Measurements from ENCODE around the gene PROX1. TPM values are rescaled to one million over a fixed set of nuclear protein-coding genes. Genes with fewer than 3 reads are reported as not detected.

Gene PROX1
- 0.88 TPM for total RNA-seq

- peak; percentile 87 for ATAC-seq
These were observed at the start of gene PROX1 for GRCh38 chr1:213987927-213988506. PROX1 (plus strand) TSS chr1:213987973; CDS start chr1:213996536, 8,563 bp downstream.

GRCh38 chr1:213938776-213939175 lies 49.0 kb upstream of the PROX1 start:
- no peak for ATAC-seq

DNA sequence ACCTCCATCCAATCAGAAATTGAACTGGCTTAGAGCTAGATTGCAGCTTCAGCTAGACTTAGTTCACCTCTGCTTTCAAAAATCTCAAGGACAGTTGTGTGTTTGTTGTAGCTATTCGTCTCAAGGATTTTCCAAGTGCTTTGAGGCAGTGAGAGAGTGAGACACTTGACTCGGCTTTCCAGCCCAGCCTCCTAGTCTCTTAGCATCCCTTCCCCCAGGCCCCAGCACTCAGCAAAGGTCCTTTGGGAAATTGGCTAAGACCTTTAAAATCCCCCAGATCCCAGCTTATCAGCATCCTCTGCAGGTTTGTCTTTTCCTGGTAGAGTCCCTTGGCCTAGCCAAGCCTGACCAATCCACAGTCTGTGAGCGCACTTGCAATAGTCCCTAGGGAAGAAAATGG lies 47.9 kb upstream of the PROX1 start:
- ATAC-seq = no peak

DNA sequence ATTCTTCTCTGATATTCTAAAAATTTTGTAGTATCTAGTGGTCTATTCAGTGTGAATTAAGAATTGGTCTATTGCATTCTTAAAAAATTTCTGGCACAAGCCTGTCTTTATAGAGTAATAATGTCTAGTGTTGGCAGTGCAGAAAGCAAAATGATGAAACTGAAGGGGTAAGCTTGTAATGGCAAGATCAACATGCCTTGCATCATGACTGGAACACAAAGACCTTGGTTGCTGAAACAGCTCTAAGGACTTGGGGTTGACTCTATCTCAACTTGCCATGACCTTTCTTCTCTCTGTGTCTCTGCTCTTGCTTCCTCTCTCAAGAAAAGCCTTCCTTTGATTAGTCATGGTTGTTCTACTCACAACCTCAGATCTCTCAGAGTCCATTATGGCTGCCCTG lies 46.8 kb upstream of the PROX1 start:
- no peak for ATAC-seq

- no peak for ATAC-seq
These were observed 45.7 kb upstream of the PROX1 start for GRCh38 chr1:213942061-213942460.

- ATAC-seq = no peak
These were observed 40.5 kb upstream of the PROX1 start for GRCh38 chr1:213947200-213947801.

GRCh38 chr1:213951876-213952275 lies 35.9 kb upstream of the PROX1 start:
- no peak for ATAC-seq

DNA sequence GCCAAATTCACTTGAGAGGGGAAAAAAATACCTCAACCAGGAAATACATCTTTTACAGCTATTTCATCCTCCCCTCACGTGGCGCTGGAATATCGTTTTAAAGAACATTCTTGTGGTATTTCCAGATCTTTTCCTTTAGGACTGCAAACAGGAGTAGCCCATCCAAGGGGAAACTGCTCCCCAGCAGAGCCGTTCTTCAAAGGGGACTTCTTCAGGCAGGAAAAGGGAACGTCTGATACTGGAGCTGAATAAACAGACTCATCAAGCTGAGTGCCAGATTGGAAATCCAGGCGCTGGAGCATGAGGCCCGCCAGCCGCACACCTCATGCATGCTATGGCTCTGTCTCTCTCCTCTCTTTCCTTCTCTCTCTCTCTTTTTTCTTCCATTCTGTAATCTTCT lies 34.0 kb upstream of the PROX1 start:
- ATAC-seq = no peak

- no peak for ATAC-seq
These were observed 31.4 kb upstream of the PROX1 start for GRCh38 chr1:213956295-213956770.

- no peak for ATAC-seq
These were observed 29.4 kb upstream of the PROX1 start for GRCh38 chr1:213958346-213958745.

DNA sequence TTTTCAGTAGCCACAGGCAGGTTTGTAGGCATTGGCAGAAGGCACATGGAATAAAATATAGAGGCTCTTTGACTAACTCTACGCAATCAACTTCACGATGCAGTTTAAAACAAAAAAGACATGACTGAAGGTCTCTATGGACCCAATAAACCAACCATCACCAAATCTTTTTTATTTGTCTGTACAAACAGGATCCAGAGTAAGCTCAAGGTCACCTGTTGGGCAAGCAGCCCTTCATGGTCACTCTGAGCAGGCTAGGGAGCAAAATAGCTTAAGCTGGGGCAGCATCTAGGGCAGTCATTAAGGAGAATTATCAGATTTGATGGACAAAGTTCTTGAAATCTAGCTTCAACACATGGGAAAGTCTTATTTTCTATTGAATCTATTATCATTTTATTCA lies 26.8 kb upstream of the PROX1 start:
- ATAC-seq = no peak

DNA sequence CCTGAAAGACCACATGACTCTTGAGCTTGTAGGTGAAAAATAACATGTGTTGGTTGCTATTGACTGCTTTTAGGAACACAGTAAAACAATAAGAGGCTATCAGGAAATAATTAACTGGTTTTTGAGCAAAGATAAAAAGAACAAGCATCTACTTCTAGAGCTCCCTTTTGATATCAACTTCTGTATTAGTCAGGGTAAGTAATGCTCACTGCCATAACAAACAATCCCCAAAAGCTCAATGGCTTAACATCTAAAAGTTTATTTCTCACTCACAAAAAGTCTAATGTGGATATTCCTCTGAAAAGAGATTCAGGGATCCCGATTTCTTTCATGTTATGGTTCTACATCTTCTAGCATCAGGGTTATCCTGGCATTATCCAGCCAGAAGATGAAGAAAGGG lies 25.3 kb upstream of the PROX1 start:
- ATAC-seq = no peak

GRCh38 chr1:213966122-213966521 lies 21.7 kb upstream of the PROX1 start:
- ATAC-seq = no peak

- ATAC-seq = no peak
These were observed 19.5 kb upstream of the PROX1 start for GRCh38 chr1:213968146-213968825.

DNA sequence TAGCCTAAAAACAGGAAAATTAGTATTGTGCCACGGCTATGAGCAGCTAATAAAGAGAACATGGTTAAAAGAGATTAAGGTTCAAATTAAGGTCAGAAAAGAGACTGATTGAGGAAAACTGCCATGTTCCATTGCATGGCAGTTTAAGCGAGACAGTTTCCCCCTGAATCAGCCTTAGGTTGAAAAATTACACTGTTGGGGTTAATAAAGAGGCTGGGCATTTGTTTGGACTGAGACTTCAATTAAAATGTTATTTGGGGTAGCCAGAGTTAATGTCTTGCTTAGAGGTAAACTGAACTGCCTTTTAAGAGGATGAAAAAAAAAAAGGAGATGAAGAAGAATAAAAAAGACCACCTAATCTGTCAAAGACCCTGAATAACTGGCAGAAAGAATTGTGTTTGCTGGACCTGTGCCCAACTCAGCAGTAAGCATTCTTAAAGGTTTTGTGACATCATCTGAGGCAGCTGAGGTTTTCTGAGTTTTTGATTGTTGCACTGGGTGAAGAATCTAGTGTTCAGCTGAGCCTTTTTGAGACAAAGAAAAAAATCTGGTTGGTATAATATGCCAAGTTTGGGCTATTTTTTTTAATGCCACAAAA lies 17.7 kb upstream of the PROX1 start:
- ATAC-seq = no peak

DNA sequence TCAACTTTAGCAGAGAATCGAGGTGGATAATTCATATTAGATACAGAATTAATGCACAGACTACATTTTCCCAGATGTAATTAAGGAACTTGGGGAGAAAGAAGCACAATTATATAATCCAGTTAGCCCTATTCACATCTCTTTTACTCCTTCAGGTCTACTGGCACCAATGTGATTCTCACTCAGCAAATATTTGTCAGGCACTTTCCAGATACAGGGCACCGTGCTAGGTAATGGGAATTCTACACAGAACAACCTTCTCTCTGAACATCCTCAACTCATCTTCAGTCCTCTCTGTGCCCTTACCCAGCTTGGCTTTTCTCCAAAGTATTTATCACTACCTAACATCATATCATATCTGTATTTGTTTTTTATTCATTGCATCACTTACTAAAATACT lies 15.6 kb upstream of the PROX1 start:
- ATAC-seq = no peak

DNA sequence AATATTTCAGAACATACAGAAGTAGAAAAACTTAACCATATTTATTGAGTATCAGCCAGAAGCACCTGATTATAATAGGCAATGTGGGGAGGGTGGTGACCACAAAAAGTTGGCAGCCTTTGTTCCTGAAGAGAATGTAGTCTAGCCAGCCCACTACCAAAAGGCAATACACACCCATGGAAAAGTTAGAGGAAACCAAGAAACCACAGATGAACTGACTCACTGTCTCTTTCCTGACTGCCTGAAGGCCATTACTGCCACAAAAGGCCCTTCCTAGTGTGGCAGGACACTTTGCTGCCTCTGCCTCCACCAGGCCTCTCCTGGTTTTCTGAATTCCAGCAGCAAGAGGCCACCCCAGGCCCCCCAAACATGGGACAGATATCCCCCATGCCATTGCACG lies 14.6 kb upstream of the PROX1 start:
- ATAC-seq = no peak

DNA sequence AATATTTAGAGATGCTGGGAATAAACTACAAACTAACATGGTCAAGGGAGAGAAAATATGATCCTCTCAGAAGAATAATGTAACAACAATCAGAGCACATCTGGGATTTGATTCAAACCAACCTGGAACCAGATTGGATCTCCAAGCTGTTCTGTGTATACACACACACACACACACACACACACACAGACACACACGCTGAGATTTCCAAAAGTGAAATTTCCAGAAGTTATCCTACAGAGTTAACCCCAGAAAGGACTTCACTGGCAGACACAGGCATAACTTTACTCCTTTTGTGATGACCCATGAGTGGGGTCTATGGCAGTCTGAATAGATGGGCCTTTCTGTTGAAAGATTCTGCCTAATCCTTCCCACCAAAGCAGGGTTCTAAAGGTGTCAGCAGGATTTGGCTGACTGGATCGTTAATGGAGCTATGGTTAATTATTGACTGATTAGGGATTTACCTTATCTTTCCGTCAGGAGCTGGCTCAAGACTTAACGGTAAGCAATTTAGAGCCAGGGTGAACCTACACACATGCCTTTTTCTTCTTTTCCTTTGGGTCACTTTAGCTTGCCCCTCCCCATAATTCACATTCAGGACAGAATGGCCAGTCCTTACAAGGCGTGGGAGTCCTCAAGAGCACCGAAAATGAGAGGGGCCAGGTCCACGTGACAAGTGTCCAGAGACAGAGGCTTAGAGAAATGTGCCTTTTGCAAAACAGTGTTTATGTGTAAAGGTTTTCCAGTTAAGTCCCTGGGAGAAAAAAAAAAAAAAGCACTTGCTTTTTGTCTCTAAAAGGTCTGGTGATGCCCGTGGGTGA lies 10.9 kb upstream of the PROX1 start:
- no peak for ATAC-seq

GRCh38 chr1:213977486-213977842 lies 10.3 kb upstream of the PROX1 start:
- ATAC-seq = no peak

DNA sequence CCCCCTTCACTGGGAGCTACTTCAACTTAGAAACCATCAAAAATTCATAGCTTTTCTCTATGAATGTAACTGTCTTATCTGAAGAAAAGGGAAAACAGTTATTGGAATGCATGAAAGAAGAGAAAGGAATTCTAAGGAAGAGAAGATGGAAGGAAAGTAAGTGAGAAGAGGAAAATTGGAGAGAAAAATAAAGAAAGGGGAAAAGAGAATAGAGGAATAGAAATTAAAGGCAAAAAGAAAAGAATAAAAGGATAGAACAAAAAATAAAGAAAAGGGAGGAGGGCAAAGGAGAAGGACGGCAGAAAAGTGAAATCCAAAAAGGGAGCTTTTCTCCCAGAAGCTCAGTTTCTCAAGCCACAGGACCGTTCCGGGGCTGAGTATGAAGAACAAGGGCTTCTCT lies 9.9 kb upstream of the PROX1 start:
- ATAC-seq = no peak

GRCh38 chr1:213979751-213980586 lies 7.8 kb upstream of the PROX1 start:
- no peak for ATAC-seq

DNA sequence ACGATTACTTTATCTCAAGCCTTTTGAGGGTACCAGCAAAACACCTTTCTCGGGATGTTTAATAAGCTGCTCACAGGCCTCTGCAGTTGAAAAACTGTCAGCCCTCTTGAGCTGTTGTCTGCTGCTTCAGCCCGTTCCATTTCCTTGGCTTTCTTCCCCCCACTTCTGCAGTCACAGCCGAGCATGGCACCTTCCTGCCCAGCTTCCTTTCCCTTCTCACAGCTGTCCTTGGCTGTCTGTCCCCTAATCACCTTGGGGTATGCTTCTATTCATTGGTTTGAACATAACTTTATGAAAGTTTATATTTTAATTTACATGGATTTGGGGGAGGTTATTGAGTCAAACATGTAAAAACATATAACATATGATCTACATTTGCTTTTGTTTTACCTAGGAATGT lies 6.9 kb upstream of the PROX1 start:
- ATAC-seq = no peak

All from esophagus mucosa (tissue), 1 donor.